Muscle of leg (tissue), 16 donors: Measurements from ENCODE around the gene FAM187B. TPM values are rescaled to one million over a fixed set of nuclear protein-coding genes. Genes with fewer than 3 reads are reported as not detected.

ENCODE experiments used
- DNase-seq: peaks from one replicate; pipeline ENCODE4 v3.0.0; 2013
- H3K27ac ChIP-seq: one replicate; pipeline ENCODE4 v1.5.1; 2013; ENCODE audit warnings: mild to moderate bottlenecking, low read length, control low read depth
- H3K27me3 ChIP-seq: one replicate; pipeline ENCODE4 v1.6.1; 2013; ENCODE audit warnings: low read length; ENCODE audit not compliant: control insufficient read depth, insufficient read depth
- H3K36me3 ChIP-seq: one replicate; pipeline ENCODE4 v1.6.1; 2013; ENCODE audit warnings: low read length; ENCODE audit not compliant: control insufficient read depth, insufficient read depth
- H3K4me1 ChIP-seq: one replicate; pipeline ENCODE4 v1.6.1; 2013; ENCODE audit warnings: low read length; ENCODE audit not compliant: control insufficient read depth, insufficient read depth
- H3K4me3 ChIP-seq: one replicate; pipeline ENCODE4 v1.5.1; 2013; ENCODE audit warnings: low read length, control low read depth
- H3K9me3 ChIP-seq: replicated peaks from 2 replicates; pipeline ENCODE4 v1.6.1; 2013; ENCODE audit warnings: low read depth, low read length; ENCODE audit not compliant: control insufficient read depth
- WGBS: methylation state at CpG from one replicate; pipeline ENCODE4 v1.1.5; 2013; ENCODE audit warnings: missing lambda C conversion rate; ENCODE audit not compliant: insufficient coverage; 5-methylcytosine and 5-hydroxymethylcytosine counted together
- long read RNA-seq, 11 donors: transcript quantifications; one replicate each; lab custom pipeline, GENCODE V29; 2026
- polyA plus RNA-seq, 8 donors: library from polyadenylated mRNA; unstranded; fragments of 120-200 nt; gene quantifications; one replicate each; pipeline versions ENCODE4 v1.2.1 to v1.2.3, GENCODE V29; 2013; ENCODE audit warnings: inconsistent platforms in 1 of 8, low replicate concordance in 1 of 8; ENCODE audit not compliant: insufficient read length in 8 of 8, insufficient read depth in 1 of 8
- total RNA-seq: library from RNA; stranded (reverse); fragments of 120-200 nt; gene quantifications from one replicate; pipeline ENCODE4 v1.2.4, GENCODE V29; 2013

The FAM187B gene
- total RNA-seq, result not detected
- not detected for polyA plus RNA-seq
- long read RNA-seq, donor 1, result 0 reads
- long read RNA-seq, donor 2, result 0 reads
- long read RNA-seq, donor 3, partial matches to known transcripts, result 42 of 91 reads
- long read RNA-seq, donor 3, other reads (novel, unspliced or antisense), result 49 of 91 reads
- long read RNA-seq, donor 4, result 0 reads
- long read RNA-seq, donor 5, result 0 reads
- long read RNA-seq, donor 6, result 0 reads
- long read RNA-seq, donor 7, result 0 reads
- long read RNA-seq, donor 8, result 0 reads
- long read RNA-seq, donor 9, result 0 reads
- long read RNA-seq, donor 10, result 0 reads
- long read RNA-seq, donor 11, result 0 reads

DNA sequence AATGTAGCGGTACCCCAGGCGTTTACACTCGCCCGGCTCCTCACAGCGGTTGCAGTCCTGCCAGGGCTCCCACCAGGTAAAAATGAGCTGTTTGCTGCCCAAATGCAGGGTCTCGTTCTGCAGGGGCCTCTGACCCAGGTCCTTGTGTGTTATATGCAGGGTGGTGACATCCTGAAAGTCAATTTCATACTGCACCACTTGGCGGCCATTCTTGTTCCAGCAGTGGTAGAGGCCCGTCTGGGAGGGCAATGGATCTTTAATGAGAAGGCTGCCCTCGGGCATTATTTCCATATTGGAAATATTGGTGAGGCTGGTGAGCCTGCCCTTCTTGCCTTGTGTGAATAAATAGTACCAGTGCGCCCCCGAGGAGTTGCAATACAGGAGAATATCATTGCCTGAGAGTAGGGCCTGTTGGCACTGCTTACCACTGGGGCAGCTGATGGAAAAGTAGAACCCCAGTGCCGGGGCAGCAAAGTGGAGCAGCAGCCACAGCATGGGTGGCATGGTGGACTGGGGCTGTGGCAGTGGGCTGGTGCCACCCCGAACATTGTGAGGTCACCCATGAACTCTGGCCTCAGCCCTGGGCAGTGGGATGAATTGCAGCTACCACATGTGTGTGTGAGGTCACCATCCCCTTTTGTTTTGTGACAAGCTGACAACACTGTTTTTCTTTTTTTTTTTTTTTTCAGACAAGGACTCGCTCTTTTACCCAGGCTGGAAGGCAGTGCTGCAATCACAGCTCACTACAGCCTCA is at the start of gene FAM187B:
FAM187B (minus strand) TSS at position 563 of the 754 bp plus-strand sequence; CDS start at position 504, 59 bp downstream.
- no peak for DNase-seq
- Histone ChIP-seq H3K36me3 (no peaks in the 10 kb centered on the region), H3K27ac (no peak within 1 kb of the TSS), H3K4me1 (no peaks in the 10 kb centered on the region), H3K9me3 (no peaks in the 10 kb centered on the region), H3K27me3 (peaks cover 10% of the 10 kb centered on the region), H3K4me3 (no peak within 1 kb of the TSS)
- WGBS, result 84% methylated on average over 11 of the region's 14 CpGs

DNA sequence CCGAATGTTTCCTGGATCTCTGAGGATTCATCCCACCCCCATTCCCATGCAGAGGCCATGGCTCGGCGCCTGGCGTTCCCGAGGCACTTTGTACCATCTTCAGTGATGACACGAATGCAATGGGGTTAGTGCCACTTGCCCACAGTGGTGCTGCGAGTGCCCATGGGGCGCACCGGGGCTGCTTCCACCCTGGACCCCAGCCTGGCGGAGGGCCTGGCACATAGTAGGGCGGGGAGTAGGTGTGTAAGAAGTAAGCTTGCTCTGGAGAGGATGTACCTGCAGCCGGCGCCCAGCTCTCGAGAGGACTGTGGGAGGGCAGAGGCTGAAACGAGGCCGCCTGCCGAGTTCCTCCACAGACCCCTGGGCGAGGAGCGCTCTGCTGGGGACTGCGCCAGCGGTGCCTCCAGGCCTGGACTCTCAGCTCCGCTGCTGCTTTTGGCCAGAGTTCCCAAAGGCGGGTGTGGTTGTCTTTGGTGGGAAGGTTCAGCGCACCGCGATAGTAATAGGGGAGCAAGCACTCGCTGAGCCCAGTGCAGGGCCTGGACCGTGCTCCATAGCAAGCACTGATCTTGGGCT is 48.3 kb upstream of the FAM187B start:
- Histone ChIP-seq H3K27ac (no peak overlapping the region), H3K27me3 (peaks cover 2% of the 10 kb centered on the region), H3K9me3 (no peaks in the 10 kb centered on the region), H3K36me3 (peaks cover 64% of the 10 kb centered on the region), H3K4me1 (no peaks in the 10 kb centered on the region), H3K4me3 (no peak overlapping the region)
- 91% methylated on average over 27 of the region's 28 CpGs for WGBS
- no peak for DNase-seq

DNA sequence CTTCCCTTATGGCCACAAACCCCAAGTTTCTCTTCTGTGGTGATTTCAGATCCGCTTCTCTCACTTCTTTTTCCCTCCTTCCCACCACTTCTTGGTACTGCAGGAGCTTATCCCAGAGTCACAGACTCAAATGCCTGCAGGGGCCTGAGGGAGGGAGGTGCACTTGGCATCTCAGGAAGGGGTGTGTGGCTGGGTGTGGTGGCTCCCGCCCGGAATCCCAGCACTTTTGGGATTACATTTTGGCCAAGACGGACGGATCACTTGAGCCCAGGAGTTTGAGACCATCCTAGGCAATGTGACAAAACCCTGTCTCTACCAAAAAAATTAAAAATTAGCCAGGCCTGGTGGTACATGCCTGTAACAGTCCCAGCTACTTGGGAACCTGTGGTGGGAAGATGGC is 45.8 kb upstream of the FAM187B start:
- no peaks in the 10 kb centered on the region for H3K9me3 ChIP-seq
- 64% methylated on average over 4 of the region's 5 CpGs for WGBS
- H3K4me3 ChIP-seq, result no peak overlapping the region
- no peak overlapping the region for H3K27ac ChIP-seq
- H3K4me1 ChIP-seq, result peaks cover 6% of the 10 kb centered on the region
- peaks cover 76% of the 10 kb centered on the region for H3K36me3 ChIP-seq
- H3K27me3 ChIP-seq, result no peaks in the 10 kb centered on the region
- no peak for DNase-seq

- 82% methylated on average over 11 of the region's 14 CpGs for WGBS
- Histone ChIP-seq H3K27ac (no peak overlapping the region), H3K27me3 (no peaks in the 10 kb centered on the region), H3K4me3 (no peak overlapping the region), H3K36me3 (peaks cover 72% of the 10 kb centered on the region), H3K4me1 (peaks cover 6% of the 10 kb centered on the region), H3K9me3 (no peaks in the 10 kb centered on the region)
- DNase-seq, result no peak
Observed at GRCh38 chr19:35273686-35274259, 45.2 kb upstream of the FAM187B start.

GRCh38 chr19:35272954-35273649 is 44.6 kb upstream of the FAM187B start:
- Histone ChIP-seq H3K27ac (no peak overlapping the region), H3K9me3 (no peaks in the 10 kb centered on the region), H3K36me3 (peaks cover 72% of the 10 kb centered on the region), H3K27me3 (no peaks in the 10 kb centered on the region), H3K4me3 (no peak overlapping the region), H3K4me1 (peaks cover 6% of the 10 kb centered on the region)
- 87% methylated on average over 7 of the region's 10 CpGs for WGBS
- DNase-seq, result no peak

DNA sequence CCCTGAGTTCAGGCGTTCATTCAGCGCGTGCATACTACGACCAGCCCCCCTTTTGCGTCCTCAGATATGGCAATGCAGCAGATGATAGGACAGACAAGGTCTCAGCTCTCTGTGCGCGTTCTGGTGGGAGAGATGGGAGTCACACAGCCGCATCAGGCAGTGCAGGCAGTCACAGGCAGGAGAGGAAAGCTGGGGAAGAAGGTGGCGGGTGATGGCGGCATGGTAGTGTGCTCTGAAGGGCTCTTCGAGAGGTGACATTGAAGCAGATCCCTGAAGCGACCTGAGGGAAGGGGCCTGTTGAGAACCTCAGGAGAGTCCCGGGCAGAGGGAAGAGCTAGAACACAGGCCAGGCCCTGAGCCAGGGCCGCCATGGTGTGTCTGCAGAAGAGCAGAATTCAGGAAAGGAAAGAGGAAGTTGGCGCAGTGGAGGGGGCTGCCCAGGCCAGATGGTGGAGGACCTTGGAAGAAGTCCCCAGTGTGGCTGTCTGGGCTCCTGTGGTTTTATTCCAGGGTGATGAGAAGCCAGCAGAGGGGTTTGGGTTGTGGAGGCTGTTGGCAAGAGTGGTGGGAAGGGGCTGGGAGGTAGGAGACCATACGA is 43.7 kb upstream of the FAM187B start:
- DNase-seq, result peak; percentile 53
- peaks cover 6% of the 10 kb centered on the region for H3K4me1 ChIP-seq
- WGBS, result 88% methylated on average over 15 of the region's 16 CpGs
- no peak overlapping the region for H3K27ac ChIP-seq
- H3K36me3 ChIP-seq, result peaks cover 63% of the 10 kb centered on the region
- H3K4me3 ChIP-seq, result no peak overlapping the region
- no peaks in the 10 kb centered on the region for H3K27me3 ChIP-seq
- H3K9me3 ChIP-seq, result no peaks in the 10 kb centered on the region

- 88% methylated on average over 7 of the region's 7 CpGs for WGBS
- Histone ChIP-seq H3K27ac (no peak overlapping the region), H3K9me3 (no peaks in the 10 kb centered on the region), H3K27me3 (no peaks in the 10 kb centered on the region), H3K4me3 (no peak overlapping the region), H3K36me3 (peaks cover 56% of the 10 kb centered on the region), H3K4me1 (peaks cover 11% of the 10 kb centered on the region)
- no peak for DNase-seq
Observed at GRCh38 chr19:35271546-35271945, 43.0 kb upstream of the FAM187B start.

DNA sequence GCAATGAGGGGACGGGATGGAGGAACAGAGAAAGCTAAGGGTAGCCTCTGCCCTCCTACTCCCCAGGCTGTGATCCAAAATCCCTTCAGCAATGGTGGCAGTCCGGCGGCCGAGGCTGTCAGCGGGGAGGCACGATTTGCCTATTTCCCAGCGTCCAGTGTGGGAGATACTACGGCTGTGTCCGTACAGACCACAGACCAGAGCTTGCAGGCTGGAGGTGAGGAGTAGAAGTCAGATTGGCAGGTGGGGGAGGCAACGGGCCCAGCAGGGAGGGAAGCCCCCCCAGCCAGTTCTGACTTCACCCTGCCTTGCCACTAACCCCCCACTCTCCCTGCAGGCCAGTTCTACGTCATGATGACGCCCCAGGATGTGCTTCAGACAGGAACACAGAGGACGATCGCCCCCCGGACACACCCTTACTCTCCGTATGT is 41.9 kb upstream of the FAM187B start:
- Histone ChIP-seq H3K27ac (no peak overlapping the region), H3K27me3 (no peaks in the 10 kb centered on the region), H3K4me3 (no peak overlapping the region), H3K9me3 (no peaks in the 10 kb centered on the region), H3K4me1 (peaks cover 19% of the 10 kb centered on the region), H3K36me3 (peaks cover 52% of the 10 kb centered on the region)
- 95% methylated on average over 10 of the region's 16 CpGs for WGBS
- no peak for DNase-seq

- peak overlapping the region; percentile 13 for H3K27ac ChIP-seq
- peaks cover 27% of the 10 kb centered on the region for H3K4me1 ChIP-seq
- no peaks in the 10 kb centered on the region for H3K9me3 ChIP-seq
- H3K4me3 ChIP-seq, result peak overlapping the region; percentile 29
- DNase-seq, result peak; percentile 92
- no peaks in the 10 kb centered on the region for H3K27me3 ChIP-seq
- 2% methylated on average over 55 of the region's 66 CpGs for WGBS
- peaks cover 49% of the 10 kb centered on the region for H3K36me3 ChIP-seq
Observed at GRCh38 chr19:35269438-35270117, 41.0 kb upstream of the FAM187B start.
